HG02943 (cell line): ENCODE measurements around the gene CNOT11.
"Not testable (repeated sequence)": the region's sequence is repeated elsewhere in the genome, so short reads cannot be mapped to it uniquely, and the experiment has no call there.

Experiments used
- ATAC-seq: cut with Tn5 transposase; IDR thresholded peaks from one replicate; pipeline ENCODE4 v1.9.1; 2021; ENCODE audit warnings: mild to moderate bottlenecking, low read depth, moderate library complexity; ENCODE audit not compliant: unreplicated experiment

The CNOT11 gene

DNA sequence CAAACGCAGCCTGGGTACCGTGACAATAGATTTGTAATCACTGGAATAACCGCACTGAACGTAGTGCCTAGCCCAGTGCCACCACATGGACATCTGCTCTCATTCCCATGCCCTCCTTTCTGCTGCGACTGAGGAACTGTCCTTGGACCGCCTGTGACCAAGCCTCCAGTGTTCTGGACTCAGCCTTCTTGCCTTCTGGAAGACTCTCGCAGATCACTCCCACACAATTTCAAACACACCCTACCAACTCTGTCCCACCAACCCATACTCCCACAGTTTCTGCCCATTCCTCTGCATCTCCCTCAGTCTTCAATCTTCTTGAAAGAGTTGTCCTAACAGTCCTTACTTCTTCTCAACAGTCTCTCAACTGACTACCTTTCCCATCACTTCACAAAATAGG lies 53.7 kb downstream of the CNOT11 start:
- no peak for ATAC-seq

DNA sequence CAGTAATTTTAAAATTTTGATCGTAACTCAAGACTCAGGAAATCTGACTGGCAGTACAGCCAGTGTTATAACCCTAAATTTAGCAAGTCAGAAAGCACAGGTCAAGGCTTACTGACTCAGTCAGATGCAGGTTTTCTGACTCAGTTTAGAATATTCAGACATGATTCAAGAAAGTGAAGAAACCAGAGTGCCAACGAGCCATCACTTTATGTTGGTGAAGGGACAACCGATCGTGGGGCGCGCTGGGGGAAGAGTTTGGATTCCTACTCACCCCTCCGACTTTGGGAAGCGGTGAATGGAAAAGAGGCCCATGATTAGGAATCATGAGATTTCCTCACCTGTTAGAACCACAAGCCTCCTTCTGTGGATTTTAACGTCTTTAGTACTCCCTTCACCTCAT lies 54.8 kb downstream of the CNOT11 start:
- ATAC-seq = no peak

DNA sequence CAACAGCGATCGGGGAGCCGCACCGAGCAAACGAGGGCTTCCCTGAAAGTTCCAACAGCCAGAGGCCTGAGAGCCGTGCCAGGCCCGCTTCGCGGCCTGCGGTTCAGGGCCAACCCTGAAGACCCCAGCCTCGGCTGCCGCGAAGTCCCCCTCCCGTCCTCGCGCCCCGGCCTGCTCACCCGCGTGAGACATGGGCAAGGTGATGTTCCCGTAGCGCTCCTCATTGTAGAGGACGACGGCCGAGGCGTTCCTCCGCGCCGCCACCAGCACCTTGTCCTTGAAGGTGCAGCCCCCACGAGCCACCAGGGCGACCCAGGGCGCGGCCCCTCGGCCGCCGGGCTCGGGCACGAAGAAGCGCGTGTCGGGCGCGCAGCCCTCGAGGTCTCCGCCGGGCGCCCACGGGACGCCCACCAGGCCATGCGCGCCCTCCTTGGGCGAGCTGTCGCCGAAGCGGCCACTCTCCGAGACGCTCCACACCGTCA lies 55.3 kb downstream of the CNOT11 start:
- ATAC-seq = peak; percentile 19

DNA sequence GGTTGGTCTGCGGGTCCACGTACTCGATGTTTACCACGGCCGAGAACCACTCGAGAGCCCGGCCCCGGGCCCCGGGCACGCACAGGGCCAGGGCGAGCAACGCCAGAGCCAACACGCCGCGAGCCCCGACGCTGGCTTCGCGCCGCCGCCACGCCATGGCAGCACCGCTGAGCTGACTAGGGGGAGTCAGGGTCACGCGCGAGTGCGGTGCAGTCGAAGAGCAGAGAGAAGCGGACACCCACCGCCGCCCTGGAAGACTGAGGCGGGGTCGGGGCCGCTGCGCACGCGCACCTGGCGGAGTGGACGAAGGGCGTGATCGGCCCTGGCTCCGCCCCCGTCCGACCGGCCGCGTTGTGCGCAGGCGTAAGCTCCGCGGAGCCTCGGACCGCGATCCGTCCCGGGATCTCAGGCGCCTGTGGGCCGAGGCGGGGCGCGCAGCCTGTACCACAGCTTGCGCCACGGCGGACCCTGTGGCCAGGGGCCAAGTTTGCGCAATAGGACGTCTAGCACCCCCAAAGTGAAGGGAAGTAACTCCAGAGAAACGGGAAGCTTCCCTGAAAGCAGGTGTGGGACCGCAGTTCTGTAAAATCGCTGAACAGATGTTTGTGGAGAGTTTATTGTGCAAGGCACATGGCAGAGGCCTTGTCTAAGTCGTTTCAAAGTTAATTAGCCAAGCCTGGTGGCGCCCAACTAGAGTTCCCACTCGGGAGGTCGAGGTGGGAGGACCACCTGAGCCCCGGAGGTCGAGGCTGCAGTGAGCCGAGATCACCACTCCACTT lies 55.9 kb downstream of the CNOT11 start, which contains the start of gene RNF149:
TSS of gene RNF149 (minus strand) at position 270 of the 779 bp plus-strand sequence. CDS start at position 157, 113 bp downstream.
- peak; percentile 51 for ATAC-seq

DNA sequence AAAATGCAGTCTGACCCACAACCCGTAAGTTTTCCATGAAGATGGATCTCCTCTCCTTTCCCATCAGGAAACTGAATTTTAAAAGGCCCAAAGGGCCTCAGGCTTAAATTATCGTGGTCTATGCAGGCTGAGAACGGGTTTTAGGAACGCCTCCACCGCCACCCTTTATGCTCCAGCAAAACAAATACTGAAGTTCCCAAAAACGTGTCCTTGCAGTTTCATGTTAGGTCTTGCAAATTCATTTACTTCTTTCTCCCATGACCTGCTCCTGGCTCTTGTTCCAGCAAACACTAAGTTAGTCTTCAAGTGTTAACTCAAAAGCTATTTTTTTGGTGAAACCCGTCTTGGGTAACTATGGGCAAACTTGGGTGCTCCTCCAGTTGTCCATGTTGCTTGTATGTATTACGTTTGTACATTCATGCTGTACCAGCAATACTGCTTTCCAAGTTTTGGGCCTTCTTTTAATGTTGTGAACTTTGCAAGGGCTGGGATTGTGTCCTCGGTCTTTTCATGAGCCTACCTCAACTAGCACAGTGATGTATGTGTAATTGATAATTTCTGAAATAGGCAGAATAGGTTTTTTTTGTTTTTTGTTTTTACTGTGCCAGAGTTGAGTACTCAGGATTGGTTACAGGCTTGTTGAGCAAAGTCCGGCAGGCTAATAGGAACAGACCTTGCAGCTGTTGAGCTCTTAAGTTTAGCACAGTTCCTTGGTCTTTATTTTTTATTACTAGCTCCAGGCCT lies 57.6 kb downstream of the CNOT11 start:
- no peak for ATAC-seq

DNA sequence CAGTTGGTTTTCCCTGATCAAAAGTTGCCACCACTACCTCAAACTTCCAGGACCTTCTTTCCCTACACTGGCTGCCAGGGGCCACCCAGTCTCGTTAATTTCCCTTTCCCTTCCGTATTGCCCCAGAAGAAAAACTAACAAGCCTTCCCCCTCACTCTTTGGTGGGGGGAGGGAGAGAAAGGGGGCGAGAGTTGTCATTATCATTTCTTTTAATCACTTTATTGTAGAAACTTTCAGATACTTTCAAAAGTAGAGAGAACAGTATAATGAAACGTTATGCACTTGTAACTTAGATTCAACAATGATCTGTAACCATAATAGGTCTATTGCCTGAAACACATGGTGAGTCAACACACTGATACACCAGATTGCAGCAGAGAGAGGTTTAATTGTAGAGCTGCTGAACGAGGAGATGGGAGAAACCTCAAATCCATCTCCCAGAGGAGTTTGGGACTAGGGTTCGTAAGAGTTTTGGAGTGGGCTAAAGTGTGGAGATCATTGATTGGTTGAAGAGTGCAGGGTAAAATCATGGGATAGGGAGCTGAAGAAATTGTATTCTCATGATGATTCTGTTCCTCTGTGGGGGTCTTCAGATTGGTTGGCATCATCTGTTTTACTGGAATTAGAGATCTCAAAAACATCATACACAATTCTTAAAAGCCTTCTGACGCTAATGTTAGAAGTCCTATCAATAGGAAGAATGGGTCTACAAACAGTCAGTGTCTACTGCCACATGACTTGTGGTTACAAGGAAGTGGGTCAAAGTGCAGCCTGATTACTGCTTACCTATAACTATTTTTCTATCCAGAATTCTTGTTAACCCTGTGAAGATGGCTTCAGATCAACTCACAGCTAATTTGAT lies 58.4 kb downstream of the CNOT11 start:
- ATAC-seq = no peak

DNA sequence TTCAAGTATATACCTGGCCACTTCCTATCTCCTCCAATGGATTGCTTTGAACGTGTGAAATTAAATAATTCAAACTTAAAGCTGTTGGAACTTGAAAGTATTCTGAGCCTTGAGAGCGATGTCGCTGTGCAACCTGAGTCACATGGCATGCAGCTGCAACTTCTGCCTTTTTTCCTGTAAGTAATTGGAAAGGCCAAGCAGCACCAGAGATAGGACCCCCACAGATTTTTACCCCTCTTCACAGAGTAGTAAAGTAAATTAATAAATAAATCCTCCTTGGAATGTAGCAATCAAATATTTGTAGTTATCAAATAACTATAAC lies 59.0 kb downstream of the CNOT11 start:
- ATAC-seq = no peak

DNA sequence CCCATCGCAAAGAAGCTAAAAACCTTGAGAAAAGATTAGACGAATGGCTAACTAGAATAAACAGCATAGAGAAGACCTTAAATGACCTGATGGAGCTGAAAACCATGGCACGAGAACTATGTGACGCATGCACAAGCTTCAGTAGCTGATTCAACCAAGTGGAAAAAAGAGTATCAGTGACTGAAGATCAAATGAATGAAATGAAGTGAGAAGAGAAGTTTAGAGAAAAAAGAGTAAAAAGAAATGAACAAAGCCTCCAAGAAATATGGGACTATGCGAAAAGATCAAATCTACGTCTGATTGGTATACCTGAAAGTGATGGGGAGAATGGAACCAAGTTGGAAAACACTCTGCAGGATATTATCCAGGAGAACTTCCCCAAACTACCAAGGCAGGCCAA lies 63.9 kb downstream of the CNOT11 start:
- ATAC-seq = not testable (repeated sequence)
